HCT116 (cell line): ENCODE data around the gene LYPD8. TPM values are rescaled to one million over a fixed set of nuclear protein-coding genes. Genes with fewer than 3 reads are reported as not detected.
A peak's percentile ranks its signal among the peaks of the same experiment; 100 is the strongest.

Experiments
- ATAC-seq: fragments of 200-7000 bp; cut with Tn5 transposase; 2 replicates; pipeline ENCODE4 v1.9.1; 2020; ENCODE audit warnings: mild to moderate bottlenecking, moderate library complexity
- BruUV-seq: library from RNA; stranded (reverse); fragments of 400-500 nt; replicated peaks from 2 replicates; lab custom pipeline; 2021; lab: Mats Ljungman, UMichigan
- CTCF ChIA-PET: fragments of 300-600 bp; sonication (Branson Sonifier 250); formaldehyde crosslinking; loops from one replicate; lab custom pipeline; 2021; ENCODE audit warnings: antibody characterized with exemption; lab: Charles Lee
- POLR2A ChIA-PET: fragments of 300-600, 350-600 bp; sonication (Branson Sonifier 250); formaldehyde crosslinking; loops from one replicate; lab custom pipeline; 2021; ENCODE audit warnings: antibody characterized with exemption; lab: Charles Lee
- RAD21 ChIA-PET, 2 experiments: fragments of 300-600 bp; sonication (Branson Sonifier 250); formaldehyde crosslinking; loops; one replicate each; lab custom pipeline; 2023; ENCODE audit warnings: low total read pairs in 2 of 2; ENCODE audit not compliant: uncharacterized antibody in 2 of 2, unreplicated experiment in 2 of 2, low non-redundant PET in 1 of 2; lab: Charles Lee
- DNase-seq: peaks from one replicate; pipeline ENCODE4 v3.0.0-alpha.2; 2010; ENCODE audit warnings: low read depth, low spot score
- H2AFZ ChIP-seq: fragments of 200-600 bp; shearing (Covaris generic), sonication (generic); 2 replicates; pipeline ENCODE4 v1.6.1; 2017; ENCODE audit warnings: low read depth, mixed run types, mixed read lengths, antibody characterized with exemption, low read length; ENCODE audit not compliant: poor library complexity, severe bottlenecking
- H3K27ac ChIP-seq: 2 replicates; pipeline ENCODE4 v1.5.1; 2012; ENCODE audit warnings: low read depth, low read length
- H3K27me3 ChIP-seq: fragments of 200-600 bp; sonication (generic); 2 replicates; pipeline ENCODE4 v1.6.1; 2016; ENCODE audit warnings: mixed run types, low read length, mixed read lengths; ENCODE audit not compliant: insufficient read depth
- H3K36me3 ChIP-seq, 2 experiments: fragments of 200-500 bp in 1 of 2; fragments of 200-600 bp in 1 of 2; sonication (Bioruptor generic) in 1 of 2; sonication (generic) in 1 of 2; 2 replicates each; pipeline versions ENCODE4 v1.5.1 to v1.6.1; 2014 to 2016; ENCODE audit warnings: low read length in 2 of 2, inconsistent platforms in 1 of 2, mixed read lengths in 1 of 2, mixed run types in 1 of 2; ENCODE audit not compliant: insufficient read depth in 2 of 2, control insufficient read depth in 1 of 2
- H3K4me1 ChIP-seq, 2 experiments: fragments of 200-600 bp in 1 of 2; sonication (generic) in 1 of 2; 2 replicates each; pipeline versions ENCODE4 v1.5.1 to v1.6.1; 2012 to 2017; ENCODE audit warnings: low read length in 2 of 2, inconsistent platforms in 1 of 2, mild to moderate bottlenecking in 1 of 2, mixed read lengths in 1 of 2, mixed run types in 1 of 2, moderate library complexity in 1 of 2; ENCODE audit not compliant: insufficient read depth in 2 of 2, control insufficient read depth in 1 of 2
- H3K4me2 ChIP-seq: fragments of 200-600 bp; sonication (generic); 2 replicates; pipeline ENCODE4 v1.6.1; 2017; ENCODE audit warnings: mixed run types, low read length, mixed read lengths
- H3K4me3 ChIP-seq, 2 experiments: fragments of 200-600 bp in 1 of 2; sonication (generic) in 1 of 2; replicated peaks in 1 of 2; 2 replicates each; pipeline ENCODE4 v1.5.1; 2011 to 2016; ENCODE audit warnings: low read length in 2 of 2, control low read depth in 1 of 2, low read depth in 1 of 2, mild to moderate bottlenecking in 1 of 2, mixed read lengths in 1 of 2, mixed run types in 1 of 2
- H3K79me2 ChIP-seq: fragments of 200-600 bp; sonication (generic); 2 replicates; pipeline ENCODE4 v1.6.1; 2017; ENCODE audit warnings: mild to moderate bottlenecking, mixed run types, low read length, moderate library complexity, mixed read lengths; ENCODE audit not compliant: insufficient read depth
- H3K9ac ChIP-seq: fragments of 200-600 bp; sonication (generic); 2 replicates; pipeline ENCODE4 v1.6.1; 2016; ENCODE audit warnings: low read length, mixed read lengths
- H3K9me2 ChIP-seq: fragments of 200-600 bp; sonication (generic), shearing (Covaris generic); 2 replicates; pipeline ENCODE4 v1.6.1; 2017; ENCODE audit warnings: mixed run types, mild to moderate bottlenecking, moderate library complexity; ENCODE audit not compliant: insufficient read depth
- H3K9me3 ChIP-seq, 2 experiments: fragments of 200-500 bp in 1 of 2; fragments of 200-600 bp in 1 of 2; sonication (Bioruptor generic) in 1 of 2; sonication (generic) in 1 of 2; 2 replicates each; pipeline ENCODE4 v1.6.1; 2014 to 2017; ENCODE audit warnings: low read length in 2 of 2, mixed read lengths in 2 of 2, inconsistent platforms in 1 of 2, low read depth in 1 of 2, mild to moderate bottlenecking in 1 of 2, mixed run types in 1 of 2, moderate library complexity in 1 of 2; ENCODE audit not compliant: control insufficient read depth in 1 of 2, insufficient read depth in 1 of 2
- H4K20me1 ChIP-seq: fragments of 200-600 bp; sonication (generic), shearing (Covaris generic); 2 replicates; pipeline ENCODE4 v1.6.1; 2017; ENCODE audit warnings: mixed run types, mild to moderate bottlenecking, moderate library complexity; ENCODE audit not compliant: insufficient read depth
- CBX3 ChIP-seq: IDR thresholded peaks from 2 replicates; pipeline ENCODE4 v1.6.1; 2012; ENCODE audit warnings: low read depth
- EZH2phosphoT487 ChIP-seq: fragments of 200-600 bp; IDR thresholded peaks from 2 replicates; pipeline ENCODE4 v1.6.1; 2018; ENCODE audit warnings: antibody characterized with exemption, borderline replicate concordance
- POLR2AphosphoS5 ChIP-seq: IDR thresholded peaks from 2 replicates; pipeline ENCODE4 v1.6.1; 2011; ENCODE audit warnings: mild to moderate bottlenecking, low read depth, low read length, moderate library complexity
- RAD21 ChIP-seq: IDR thresholded peaks from 2 replicates; pipeline ENCODE4 v1.6.1; 2012; ENCODE audit warnings: low read depth, mild to moderate bottlenecking
- SP1 ChIP-seq: IDR thresholded peaks from 2 replicates; pipeline ENCODE4 v1.6.1; 2012; ENCODE audit warnings: low read depth
- SRF ChIP-seq: IDR thresholded peaks from 2 replicates; pipeline ENCODE4 v1.6.1; 2012; ENCODE audit warnings: low read depth
- TCF7L2 ChIP-seq: IDR thresholded peaks from 2 replicates; pipeline ENCODE4 v1.7.0; 2011; ENCODE audit warnings: borderline replicate concordance, inconsistent platforms; ENCODE audit not compliant: insufficient read depth, insufficient read length; ENCODE audit errors: extremely low read depth
- intact Hi-C: fragments of 100-400 bp; cut with micrococcal nuclease; formaldehyde crosslinking; loops from 2 replicates; pipeline ENCODE4 v1.10.0; 2022
- total RNA-seq: library from RNA; stranded (reverse); gene quantifications from one replicate; pipeline ENCODE4 v1.2.1, GENCODE V29; 2021; ENCODE audit not compliant: unreplicated experiment
- TF ChIP-seq, protein P1 (sequence below): IDR thresholded peaks from 2 replicates; pipeline ENCODE4 v1.6.1; 2012; ENCODE audit warnings: low read depth
- TF ChIP-seq, protein P2 (sequence below): IDR thresholded peaks from 2 replicates; pipeline ENCODE4 v1.6.1; 2012
- TF ChIP-seq, protein P3 (sequence below), 3 experiments: fragments of 200-600 bp in 1 of 3; sonication (generic) in 1 of 3; IDR thresholded peaks in 2 of 3; conservative IDR thresholded peaks in 1 of 3; 2 replicates each; pipeline ENCODE4 v1.5.1; 2012 to 2017; ENCODE audit warnings: low read depth in 2 of 3, low read length in 2 of 3, antibody characterized with exemption in 1 of 3, borderline replicate concordance in 1 of 3, control low read depth in 1 of 3, mild to moderate bottlenecking in 1 of 3, mixed read lengths in 1 of 3, mixed run types in 1 of 3, moderate library complexity in 1 of 3; ENCODE audit not compliant: insufficient read depth in 1 of 3

LYPD8 gene
- total RNA-seq, 1 experiment from 2014 or later, result not detected

DNA sequence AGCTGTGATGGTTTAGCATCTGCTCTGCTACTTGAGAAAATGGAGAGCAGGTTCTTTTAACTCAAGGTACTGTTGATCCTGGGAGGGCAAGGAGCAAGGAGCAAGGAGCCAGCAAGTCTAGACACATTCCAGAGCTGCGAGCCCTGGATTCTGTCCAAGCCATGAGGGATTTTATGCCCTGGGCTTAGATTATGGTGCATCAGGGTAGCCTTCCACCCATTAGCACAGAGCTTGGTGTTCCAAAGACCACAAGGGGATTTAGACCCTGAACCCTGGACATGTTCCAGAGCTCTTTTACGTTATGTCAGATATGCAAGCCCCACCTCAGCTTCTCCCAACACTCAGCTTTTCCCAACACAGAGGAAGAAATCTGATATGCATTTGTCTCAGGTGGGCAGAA, 51.0 kb downstream of the LYPD8 start (continued):
- TF ChIP-seq, protein P1, sequence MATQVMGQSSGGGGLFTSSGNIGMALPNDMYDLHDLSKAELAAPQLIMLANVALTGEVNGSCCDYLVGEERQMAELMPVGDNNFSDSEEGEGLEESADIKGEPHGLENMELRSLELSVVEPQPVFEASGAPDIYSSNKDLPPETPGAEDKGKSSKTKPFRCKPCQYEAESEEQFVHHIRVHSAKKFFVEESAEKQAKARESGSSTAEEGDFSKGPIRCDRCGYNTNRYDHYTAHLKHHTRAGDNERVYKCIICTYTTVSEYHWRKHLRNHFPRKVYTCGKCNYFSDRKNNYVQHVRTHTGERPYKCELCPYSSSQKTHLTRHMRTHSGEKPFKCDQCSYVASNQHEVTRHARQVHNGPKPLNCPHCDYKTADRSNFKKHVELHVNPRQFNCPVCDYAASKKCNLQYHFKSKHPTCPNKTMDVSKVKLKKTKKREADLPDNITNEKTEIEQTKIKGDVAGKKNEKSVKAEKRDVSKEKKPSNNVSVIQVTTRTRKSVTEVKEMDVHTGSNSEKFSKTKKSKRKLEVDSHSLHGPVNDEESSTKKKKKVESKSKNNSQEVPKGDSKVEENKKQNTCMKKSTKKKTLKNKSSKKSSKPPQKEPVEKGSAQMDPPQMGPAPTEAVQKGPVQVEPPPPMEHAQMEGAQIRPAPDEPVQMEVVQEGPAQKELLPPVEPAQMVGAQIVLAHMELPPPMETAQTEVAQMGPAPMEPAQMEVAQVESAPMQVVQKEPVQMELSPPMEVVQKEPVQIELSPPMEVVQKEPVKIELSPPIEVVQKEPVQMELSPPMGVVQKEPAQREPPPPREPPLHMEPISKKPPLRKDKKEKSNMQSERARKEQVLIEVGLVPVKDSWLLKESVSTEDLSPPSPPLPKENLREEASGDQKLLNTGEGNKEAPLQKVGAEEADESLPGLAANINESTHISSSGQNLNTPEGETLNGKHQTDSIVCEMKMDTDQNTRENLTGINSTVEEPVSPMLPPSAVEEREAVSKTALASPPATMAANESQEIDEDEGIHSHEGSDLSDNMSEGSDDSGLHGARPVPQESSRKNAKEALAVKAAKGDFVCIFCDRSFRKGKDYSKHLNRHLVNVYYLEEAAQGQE, result no peak
- TF ChIP-seq, protein P2, sequence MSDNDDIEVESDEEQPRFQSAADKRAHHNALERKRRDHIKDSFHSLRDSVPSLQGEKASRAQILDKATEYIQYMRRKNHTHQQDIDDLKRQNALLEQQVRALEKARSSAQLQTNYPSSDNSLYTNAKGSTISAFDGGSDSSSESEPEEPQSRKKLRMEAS, result no peak
- TF ChIP-seq TCF7L2, result no peak
- TF ChIP-seq POLR2AphosphoS5, result no peak
- TF ChIP-seq CBX3, result no peak

DNA sequence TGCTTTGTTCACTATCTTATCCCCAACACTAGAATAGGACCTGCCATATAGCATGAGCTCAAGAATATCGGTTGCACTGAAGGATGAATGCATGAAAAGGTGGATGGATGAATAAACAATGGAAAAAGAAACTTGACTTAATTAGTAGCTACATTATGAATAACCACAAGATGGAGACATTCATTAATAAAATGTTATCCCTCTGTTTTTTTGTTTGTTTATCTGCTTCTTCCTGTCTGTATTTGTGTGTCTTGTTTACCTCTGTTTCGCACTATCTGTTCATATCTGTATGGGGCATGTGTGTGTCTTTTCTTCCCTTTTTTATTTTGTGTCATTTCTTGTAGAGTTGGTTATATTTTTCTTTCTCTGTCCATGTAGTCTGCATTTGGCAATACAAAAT, 51.9 kb downstream of the LYPD8 start:
- Histone ChIP-seq H3K36me3 (no peaks in the 10 kb centered on the region), H3K27me3 (no peaks in the 10 kb centered on the region), H3K27ac (no peak overlapping the region), H3K9ac (no peak overlapping the region), H3K9me2 (no peaks in the 10 kb centered on the region), H3K4me2 (no peak overlapping the region), H3K79me2 (no peaks in the 10 kb centered on the region), H4K20me1 (no peaks in the 10 kb centered on the region), H3K9me3 (no peaks in the 10 kb centered on the region), H2AFZ (no peak overlapping the region), H3K4me1 (no peaks in the 10 kb centered on the region), H3K4me3 (no peak overlapping the region)
- intact Hi-C loops, result no loop called here
- no TSS peak for BruUV-seq
- ChIA-PET RAD21 (no interaction called here), CTCF (no interaction called here), POLR2A (no interaction called here)
- TF ChIP-seq CBX3 (no peak), TCF7L2 (no peak), SRF (no peak), RAD21 (peak; percentile 18; the same call in 1 of the 2 replicates), SP1 (no peak), EZH2phosphoT487 (no peak)
- TF ChIP-seq, protein P3, sequence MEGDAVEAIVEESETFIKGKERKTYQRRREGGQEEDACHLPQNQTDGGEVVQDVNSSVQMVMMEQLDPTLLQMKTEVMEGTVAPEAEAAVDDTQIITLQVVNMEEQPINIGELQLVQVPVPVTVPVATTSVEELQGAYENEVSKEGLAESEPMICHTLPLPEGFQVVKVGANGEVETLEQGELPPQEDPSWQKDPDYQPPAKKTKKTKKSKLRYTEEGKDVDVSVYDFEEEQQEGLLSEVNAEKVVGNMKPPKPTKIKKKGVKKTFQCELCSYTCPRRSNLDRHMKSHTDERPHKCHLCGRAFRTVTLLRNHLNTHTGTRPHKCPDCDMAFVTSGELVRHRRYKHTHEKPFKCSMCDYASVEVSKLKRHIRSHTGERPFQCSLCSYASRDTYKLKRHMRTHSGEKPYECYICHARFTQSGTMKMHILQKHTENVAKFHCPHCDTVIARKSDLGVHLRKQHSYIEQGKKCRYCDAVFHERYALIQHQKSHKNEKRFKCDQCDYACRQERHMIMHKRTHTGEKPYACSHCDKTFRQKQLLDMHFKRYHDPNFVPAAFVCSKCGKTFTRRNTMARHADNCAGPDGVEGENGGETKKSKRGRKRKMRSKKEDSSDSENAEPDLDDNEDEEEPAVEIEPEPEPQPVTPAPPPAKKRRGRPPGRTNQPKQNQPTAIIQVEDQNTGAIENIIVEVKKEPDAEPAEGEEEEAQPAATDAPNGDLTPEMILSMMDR (IDR thresholded peaks at IDR 0.05 in 2 of 3, conservative IDR thresholded peaks at IDR 0.05 in 1 of 3; ENCODE audit: borderline replicate concordance in 1 of 3, insufficient read depth in 1 of 3, low read depth in 2 of 3, low read length in 2 of 3), result peak in 2 of 3 experiments; percentile 9 to 27; a peak in 3 of 6 replicates
- DNase-seq (no peak), ATAC-seq (no peak)
